HL-60/S4 (cell line): ENCODE measurements around the gene ZBED4.

Experiments used
- in situ Hi-C: fragments of 300-500 bp; cut with MboI; formaldehyde crosslinking; loops from 2 replicates; pipeline ENCODE4 v1.14.3; 2022; ENCODE audit warnings: low sequenced_read_pairs

ZBED4 gene

GRCh38 chr22:49853981-49854831 lies 562 bp downstream of the ZBED4 start:
- in situ Hi-C loops: no loop called here

DNA sequence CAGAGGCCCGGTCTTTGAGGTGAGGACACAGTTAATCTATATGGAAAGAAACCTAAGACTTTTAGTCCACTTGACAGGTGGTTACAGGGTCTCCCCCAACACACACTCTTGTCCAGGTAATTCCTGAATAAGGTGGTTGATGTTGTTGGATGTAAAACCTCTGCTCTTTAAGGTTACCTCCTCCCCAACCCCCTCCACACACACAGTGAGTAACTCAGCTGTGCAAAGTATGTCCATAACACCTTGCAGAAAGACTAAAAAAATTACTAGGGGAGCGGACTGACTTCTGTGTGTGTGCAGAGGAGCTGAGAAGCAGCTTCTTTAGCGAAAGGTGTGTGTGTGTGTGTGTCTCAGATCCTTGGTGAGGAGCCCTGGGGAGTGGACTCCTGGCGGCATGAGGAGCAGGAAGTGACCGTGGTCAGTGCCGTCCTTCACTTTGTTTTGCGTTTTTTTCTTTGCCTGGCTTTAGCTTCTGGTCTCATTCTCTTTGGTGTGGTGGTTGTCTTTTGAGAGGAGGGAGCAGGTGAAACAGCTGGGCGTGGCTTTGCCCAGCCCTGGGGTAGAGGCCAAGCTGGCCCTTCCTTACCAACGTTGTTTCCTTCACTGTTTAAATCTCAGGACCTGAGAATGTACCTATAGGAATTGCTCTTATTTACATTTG lies 1.7 kb downstream of the ZBED4 start:
- in situ Hi-C loops: no loop called here

GRCh38 chr22:49856343-49856742 lies 2.7 kb downstream of the ZBED4 start:
- in situ Hi-C loops: no loop called here

GRCh38 chr22:49856766-49857618 lies 3.3 kb downstream of the ZBED4 start:
- in situ Hi-C loops: no loop called here

- in situ Hi-C loops: no loop called here
These were observed 5.2 kb downstream of the ZBED4 start for GRCh38 chr22:49858827-49859226.

- in situ Hi-C loops: no loop called here
These were observed 8.2 kb downstream of the ZBED4 start for GRCh38 chr22:49861642-49862495.

- in situ Hi-C loops: no loop called here
These were observed 8.8 kb downstream of the ZBED4 start for GRCh38 chr22:49862496-49862776.

- in situ Hi-C loops: no loop called here
These were observed 10.3 kb downstream of the ZBED4 start for GRCh38 chr22:49863931-49864330.

- in situ Hi-C loops: no loop called here
These were observed 11.5 kb downstream of the ZBED4 start for GRCh38 chr22:49865156-49865555.

GRCh38 chr22:49866134-49866533 lies 12.5 kb downstream of the ZBED4 start:
- in situ Hi-C loops: no loop called here

GRCh38 chr22:49866646-49867045 lies 13.0 kb downstream of the ZBED4 start:
- in situ Hi-C loops: no loop called here

DNA sequence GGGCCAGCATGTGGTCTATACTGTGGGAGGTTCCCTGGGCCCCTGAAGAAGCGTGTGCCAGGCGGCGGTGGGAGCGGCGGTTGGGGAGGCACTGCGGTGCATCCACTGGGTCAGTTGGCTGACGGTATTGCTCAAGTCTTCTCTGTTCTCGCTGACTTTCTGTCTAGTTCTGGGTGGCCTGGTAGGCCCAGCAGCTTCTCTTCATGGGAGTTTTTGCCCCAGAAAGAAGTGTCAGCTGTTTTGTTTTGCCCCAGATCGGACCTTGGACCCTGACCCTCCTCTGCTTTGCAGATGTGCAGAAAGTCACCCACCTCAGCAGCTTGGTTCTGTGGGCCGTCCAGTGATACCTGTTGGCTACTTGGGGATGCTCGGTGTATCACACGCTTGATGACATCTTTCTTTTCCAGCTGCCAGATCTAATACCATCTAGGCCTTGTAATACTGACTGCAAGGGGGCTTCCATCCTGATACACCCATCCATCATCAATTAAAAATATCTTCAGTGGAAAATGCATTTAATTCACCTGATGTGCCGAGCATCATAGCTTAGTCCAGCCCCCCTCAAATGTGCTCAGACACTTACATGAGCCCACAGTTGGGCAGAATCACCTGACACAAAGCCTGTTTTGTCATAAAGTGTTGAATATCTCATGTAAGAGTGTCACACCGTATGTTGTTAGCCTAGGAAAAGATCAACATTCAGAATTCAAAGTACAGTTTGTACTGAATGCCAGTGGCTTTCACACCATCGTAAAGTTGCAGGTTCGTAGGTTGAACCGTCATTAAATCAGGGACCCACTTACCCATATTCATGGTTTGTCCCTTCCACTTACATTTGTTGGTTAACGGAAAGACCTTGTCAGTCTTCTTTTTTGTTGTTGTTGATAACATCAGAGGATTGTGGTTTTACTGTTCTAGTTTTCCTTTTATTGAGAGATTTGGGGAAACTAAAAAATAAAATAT lies 13.9 kb downstream of the ZBED4 start:
- in situ Hi-C loops: no loop called here

DNA sequence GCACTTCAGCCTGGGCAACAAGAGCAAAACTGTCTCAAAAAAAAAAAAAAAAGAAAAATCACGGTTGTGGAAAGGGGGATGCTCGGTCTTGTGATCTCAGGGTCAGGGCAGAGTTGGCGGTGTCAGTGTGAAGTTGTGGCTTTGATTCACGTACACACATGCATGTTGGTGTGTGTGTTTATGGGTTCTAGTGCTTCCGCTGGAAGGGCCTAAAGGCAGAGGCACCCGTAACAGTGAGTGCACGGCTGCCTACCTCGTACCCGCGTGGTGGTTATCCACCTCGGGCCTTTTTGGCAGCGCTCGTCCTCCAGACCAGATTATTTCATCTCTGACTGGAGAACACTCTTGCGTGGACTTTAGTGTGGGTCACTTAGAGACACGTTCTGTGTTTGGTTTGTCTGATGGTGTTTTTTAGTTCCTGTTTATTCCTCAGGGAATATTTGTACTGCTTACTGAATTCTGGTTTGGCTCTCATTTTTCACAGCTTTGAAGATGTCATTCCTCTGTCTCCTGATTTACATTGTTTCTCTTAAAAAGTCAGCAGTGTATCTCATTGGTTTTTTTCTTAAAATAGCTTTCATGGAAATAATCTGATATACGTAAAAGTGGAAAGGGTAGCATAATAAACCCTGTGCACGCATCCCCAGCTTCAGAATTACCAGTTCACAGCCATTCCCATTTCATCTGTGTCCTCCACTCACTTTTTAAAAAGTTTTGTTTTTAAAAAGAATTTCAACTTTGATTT lies 15.6 kb downstream of the ZBED4 start:
- in situ Hi-C loops: no loop called here

GRCh38 chr22:49869845-49870712 lies 16.4 kb downstream of the ZBED4 start:
- in situ Hi-C loops: no loop called here

DNA sequence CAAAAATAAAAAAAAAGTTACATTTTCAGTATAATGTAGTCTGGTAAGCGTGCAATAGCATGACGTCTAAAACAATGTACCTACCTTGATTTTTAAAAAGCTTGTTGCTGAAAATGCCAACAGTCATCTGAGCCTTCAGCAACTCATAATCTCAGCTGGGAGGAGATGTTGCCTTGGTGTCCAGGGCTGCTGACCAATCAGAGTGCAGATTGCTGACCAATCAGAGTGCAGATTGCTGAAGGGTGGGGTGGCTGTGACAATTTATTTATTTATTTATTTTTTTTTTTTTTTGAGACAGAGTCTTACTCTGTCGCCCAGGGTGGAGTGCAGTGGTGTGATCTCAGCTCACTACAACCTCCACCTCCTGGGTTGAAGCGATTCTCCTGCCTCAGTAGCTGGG lies 17.8 kb downstream of the ZBED4 start:
- in situ Hi-C loops: no loop called here

GRCh38 chr22:49872347-49872746 lies 18.7 kb downstream of the ZBED4 start:
- in situ Hi-C loops: no loop called here

- in situ Hi-C loops: no loop called here
These were observed 19.7 kb downstream of the ZBED4 start for GRCh38 chr22:49873228-49873940.
